Measurements from ENCODE around the gene DLG2.
"Not testable (repeated sequence)": the region's sequence is repeated elsewhere in the genome, so short reads cannot be mapped to it uniquely, and the experiment has no call there.

Gene DLG2

DNA sequence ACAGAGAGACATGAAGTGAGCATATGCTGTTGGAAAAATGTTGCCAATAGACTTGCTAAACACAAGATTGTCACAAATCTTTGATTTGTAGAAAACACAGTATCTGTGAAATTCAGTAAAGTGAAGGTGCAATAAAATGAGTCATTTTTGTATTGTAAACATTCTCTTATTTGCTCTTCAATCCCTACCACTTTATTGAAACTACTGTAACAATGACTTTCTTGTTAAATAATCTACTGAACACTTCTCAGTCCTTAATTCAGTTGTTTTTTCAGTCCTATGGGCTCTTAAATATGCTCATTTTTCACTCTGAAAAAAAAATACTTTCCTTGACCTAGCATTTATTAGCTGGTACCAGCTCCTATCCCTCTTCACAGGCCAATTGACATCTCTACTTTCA lies 531.9 kb downstream of the DLG2 start:
- no peak for DNase-seq

DNA sequence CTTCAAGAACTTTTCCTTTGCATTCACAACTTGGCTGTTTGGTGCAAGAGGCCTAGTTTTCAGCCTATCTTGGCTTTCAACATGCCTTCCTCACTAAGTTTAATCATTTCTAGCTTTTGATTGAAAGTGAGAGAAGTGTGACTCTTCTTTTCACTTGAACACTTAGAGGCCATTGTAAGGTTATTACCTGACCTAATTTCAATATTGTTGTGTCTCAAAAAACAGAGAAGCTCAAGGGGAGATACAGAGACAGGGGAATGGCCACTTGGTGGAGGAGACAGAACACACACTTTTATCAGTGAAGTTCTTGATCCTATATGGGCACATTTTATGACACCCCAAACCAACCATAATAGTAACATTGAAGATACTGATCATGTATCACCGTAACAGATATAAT lies 532.3 kb downstream of the DLG2 start:
- DNase-seq = no peak

DNA sequence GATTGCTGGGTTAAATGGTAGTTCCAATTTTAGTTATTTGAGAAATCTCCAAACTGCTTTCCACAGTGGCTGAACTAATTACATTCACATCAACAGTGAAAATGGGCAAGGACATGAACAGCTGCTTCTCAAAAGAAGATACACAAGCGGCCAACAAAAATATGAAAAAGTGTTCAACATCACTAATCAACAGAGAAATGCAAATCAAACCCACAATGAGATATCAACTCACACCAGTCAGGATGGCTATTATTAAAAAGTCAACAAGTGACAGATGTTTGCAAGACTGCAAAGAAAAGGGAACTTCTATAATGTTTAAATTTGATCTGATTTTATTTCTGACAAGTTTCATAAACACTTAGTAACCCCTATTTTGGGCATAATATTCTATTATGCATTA lies 537.5 kb downstream of the DLG2 start:
- DNase-seq = no peak

DNA sequence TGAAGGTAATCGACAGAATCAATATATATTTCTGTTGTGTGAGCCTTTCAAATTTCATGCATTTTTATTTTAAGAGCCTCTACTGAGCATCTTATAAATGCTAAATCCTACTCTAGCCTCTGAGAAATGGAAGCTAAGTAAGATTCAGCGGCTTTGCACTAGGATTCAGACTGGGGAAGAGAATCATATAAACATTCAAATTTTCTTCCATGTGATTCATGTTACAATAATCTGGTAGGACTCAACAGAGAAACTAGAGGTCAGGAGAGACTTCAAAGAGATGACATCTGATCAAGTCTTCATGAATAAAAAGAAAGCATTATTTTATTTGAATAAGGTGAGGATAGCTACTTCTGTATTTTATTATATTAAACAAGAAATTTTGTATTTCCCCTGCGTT lies 538.9 kb downstream of the DLG2 start:
- DNase-seq = no peak

DNA sequence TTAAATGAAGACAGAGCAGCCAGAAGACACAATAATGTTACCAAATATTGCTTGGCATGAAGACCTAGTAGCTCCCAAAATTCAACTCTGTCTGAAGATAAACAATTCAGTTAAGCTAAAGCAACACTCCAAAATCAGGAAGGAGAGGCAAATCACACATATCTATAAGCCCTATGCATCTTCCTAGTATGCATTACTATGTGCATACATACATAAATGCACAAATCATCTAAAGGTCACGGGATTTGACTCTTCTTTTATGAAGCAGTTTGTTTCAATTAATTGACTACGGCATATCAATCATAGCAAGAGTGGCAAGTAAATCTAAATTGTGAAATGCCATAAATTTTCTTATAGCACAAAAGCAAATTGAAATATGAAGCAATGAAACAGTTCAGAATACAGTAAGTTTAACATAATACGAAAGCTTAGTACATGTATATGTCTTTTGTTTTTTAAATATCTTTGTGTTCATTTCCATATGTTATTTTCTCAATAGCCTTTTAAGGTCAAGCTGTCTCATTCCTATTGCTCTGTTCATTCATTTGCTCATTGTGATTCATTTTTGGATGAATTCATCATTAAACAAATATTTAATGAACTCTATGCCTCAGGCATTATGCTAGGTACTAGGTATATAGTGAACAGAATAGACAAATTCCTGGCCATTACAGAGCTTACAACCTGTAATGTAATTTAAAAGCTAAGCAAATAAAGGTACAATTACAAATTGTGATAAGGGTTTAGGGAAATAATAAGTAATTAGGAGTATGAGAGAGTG lies 540.5 kb downstream of the DLG2 start:
- no peak for DNase-seq

DNA sequence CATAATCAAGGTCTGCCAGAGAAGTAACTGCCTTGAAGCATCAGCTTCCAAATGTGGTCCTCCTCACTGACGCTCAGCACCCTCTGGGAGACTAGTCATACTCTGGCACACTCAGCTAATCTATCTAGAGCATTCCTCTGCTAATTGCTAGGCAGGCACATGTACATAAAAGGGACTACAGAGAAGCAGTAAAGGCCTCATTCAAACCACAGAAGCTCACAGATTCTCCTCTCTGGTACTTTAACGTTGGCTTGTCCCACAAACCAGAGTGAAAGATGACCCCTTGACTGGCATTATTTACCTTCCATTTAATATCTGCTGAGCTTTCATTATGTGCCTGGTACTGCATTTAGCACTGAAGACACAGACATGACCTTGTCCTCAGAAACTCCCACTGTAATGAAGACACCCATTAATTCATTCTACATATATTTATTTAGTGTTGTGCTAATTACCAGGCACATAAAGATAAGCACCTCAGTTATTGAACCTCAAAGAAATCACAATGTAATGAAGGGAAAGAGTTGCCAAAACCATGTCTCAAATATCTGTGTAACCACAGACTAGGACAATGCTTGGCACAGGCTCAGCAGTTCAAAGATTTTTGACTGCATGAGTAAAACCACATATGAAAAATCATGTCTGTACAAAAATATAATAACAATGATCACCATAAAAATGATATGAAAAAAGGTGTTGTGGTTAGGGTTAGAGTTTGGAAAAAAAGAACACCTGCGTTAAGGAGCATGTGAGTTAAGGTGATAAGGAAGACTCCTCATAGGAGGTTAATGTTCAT lies 550.4 kb downstream of the DLG2 start:
- DNase-seq = no peak

DNA sequence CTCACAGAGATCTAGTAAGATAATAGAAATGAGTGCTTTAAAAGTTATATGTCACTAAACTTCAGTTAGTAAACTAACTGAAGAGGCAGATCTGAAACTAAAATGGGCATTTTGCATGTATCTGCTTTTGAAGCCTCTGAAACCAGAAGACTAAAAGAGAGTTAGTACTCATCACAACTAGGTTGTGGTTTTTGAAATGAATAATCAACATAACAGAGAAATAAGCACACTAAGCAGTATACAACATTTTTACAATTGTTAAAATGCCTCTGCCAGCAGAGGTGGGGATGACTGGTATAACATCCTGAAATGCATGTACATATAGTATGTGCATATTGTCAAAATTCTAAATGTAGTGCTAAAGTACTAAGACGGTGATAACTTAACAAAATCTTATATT lies 564.5 kb downstream of the DLG2 start:
- no peak for DNase-seq

DNA sequence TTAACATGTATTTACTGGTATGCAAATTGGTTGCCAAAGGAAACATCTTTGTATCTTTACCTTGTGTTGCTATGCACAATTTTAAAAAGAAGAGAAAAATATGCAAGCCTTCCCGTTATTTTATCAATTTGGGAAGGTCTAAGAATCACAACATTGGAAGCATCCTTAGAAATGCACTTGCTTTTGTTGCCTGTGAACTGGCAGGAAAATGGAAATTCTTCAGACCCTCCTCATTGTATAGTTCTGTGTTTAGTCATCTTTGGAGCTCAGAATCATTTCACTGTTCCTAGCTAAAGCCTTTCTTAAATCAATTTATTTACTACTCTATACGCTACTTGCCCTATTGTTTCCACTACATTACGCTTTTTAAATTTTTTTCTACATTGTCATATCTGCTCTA lies 574.5 kb downstream of the DLG2 start:
- DNase-seq = no peak

DNA sequence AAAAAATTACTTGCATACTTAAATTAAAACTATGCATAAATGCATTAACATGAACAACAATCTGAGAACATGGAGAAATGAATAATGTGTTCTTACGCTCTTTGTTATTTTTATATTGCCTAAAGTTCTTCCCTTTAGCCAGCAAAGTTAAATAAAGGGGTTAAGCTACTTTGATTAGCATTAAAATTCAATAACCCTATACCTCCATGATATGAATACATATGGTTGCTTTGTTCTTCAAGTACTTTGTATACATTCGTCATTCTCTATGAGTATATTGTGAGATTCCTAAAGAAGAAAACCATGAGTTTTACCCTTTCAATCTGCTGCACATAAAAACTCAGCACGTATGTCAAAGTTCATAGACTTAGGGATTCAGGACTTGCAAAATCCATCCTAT lies 578.3 kb downstream of the DLG2 start:
- no peak for DNase-seq

DNA sequence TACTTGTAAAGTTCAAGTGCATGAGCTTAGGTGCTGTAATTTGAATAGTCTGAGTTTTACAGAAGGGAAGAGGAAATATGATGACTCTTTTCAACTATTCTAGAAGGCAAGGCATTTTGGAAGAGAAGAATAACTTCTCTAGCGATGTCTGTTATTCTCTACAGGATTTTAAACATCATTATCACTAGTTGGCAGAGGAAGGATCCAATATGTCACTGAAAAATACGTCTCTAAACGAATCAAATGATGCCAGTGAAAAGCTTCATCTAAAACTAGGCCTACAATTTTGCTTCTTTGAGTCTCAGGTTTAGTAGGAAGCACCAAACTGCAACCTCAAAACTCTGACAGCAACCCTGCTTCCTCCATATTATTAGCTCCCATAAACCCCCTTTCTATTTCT lies 581.4 kb downstream of the DLG2 start:
- DNase-seq = no peak

DNA sequence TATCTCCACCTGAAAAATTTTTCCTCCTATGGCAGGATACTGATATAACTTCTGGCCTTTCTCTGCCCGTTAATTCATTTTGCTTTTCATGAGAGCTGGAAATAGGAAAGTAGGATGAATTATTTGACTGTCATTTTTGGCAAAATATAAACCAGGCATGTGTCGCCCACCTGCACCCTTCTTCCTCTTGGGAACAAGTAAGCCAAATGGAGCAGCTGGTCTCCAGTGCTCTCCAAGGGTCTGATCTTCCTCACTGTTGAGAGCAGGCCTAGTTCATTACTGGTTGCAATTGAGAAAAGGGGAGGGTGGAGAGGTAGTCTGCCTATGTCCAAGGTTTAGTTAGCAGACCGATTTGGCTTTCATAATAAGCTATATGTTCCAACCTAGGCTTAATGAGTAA lies 582.2 kb downstream of the DLG2 start:
- DNase-seq = no peak

DNA sequence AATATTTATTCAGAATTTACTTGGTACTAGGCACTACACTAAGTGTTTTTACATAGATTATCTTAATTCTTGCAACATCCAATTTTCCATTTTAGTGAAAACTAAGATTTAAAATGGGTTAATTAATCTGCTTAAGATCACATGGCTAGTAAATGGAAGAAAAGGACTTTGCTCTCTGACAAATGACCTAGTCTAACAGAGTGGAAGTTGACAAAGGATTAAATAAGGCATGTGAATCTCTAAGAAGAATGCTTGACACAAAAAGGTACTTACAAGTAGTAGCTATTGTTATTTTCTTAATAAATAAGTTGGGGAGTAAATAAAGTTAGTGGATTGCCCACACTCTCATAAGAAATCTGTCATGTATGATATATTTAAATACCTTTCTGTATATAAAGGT lies 584.8 kb downstream of the DLG2 start:
- no peak for DNase-seq

DNA sequence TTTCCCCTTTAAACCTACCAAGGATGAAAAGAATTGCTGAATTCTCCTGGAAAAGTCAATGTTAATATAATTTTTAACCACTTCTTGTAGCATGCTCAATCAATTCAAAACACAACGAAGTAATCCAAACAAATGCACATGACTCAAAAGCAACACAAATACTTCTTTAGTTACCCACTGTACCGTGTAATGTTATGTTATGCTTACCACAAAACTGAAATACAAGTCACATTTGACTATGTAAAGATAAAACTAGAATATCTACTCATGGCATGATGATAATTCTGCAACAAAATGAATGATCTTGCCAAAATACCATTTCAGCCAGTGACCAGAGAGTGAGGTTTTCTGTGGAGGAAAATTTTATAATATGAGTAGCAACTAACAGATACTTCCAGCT lies 587.0 kb downstream of the DLG2 start:
- no peak for DNase-seq

DNA sequence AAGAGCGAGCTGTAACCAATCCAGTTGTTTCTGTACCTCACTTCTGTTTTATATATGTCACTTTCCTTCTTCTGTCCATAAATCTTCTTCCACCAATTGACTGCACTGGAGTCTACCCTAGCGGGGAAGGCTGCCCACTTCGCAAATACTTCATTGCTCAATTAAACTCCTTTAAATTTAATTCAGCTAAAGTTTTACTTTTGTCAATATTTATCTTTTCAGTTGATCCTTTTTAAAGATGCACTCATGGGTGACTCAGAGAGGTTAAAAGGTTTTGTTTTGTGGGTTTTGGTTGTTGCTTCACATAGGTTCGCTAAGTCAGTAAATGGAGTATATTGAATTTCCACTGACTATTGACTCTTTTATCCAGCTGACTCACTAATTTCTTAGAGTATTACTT lies 597.2 kb downstream of the DLG2 start:
- peak; percentile 2 for DNase-seq

DNA sequence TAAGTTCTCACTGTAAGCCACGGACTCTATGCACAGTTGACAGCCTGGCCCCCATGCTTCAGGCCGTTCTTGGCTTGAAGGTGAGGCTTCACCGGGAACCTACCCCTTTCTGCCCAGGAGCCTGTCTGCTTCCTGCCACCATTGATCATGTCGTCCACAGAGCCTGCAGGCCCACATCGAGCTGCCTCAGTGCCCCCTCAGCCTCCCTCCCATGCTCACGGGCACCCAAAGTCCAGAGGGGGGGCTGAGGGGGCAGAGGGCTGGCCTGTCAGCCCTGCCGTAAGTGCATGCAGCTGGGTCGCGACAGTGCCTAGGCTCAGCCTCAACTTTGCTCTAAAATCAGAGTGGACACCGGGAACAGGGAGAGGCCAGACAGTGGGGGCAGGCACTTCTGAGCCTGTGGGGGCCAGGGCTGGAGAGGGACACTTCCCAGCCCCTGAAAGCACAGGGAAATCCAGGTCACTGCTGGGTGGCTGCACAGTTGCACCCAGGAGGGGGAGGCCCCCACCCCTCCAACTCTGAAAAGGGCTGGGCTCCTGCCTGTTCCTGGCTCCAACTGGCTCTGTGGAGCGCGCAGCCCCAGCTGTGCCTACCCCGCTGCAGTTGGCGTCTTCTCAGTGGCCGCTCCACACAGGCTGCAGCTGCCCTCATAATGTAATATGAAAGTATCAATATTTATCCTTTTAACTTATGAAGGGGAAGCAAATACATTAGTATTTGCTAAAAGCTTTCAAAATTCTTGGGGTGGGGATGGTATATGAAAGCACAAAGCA lies 598.6 kb downstream of the DLG2 start:
- no peak for DNase-seq

DNA sequence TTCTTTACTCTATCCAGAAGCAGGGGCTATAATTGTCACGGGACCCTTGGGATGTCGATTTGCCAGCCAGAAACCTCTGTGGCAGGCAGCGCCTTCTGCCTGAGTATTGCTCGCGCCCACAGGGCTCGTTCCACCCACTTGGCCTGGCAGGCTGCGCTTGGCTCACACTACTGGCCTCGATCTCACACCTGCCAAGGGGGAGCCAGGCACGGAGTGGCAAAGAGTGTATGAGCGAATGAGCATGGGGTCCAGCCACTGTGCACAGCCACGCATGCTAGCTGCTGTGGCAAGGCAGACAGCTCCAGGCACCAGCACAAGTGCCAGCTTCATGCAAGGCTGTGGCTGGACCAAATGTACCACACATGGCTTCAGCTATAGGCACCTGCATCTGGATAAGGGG lies 599.8 kb downstream of the DLG2 start:
- no peak for DNase-seq

DNA sequence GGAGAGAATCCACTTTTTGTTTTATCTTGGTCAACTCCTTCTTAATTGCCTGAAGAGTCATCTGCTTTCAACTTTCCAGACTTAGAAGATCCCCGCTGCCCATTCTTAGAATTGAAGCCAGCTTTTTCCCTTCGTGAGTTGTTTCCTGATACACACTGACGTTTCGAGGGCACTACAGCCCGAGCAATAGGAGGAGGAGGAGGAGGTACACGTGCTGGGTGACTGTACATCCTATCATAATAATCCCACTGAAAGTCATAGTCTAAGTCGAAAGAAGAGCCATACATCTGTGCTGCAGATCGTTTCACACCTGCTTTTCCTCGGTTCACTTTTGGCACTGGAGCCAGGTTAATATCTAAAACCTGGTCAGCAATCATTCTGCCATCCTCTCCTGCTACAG lies 606.1 kb downstream of the DLG2 start:
- no peak for DNase-seq

DNA sequence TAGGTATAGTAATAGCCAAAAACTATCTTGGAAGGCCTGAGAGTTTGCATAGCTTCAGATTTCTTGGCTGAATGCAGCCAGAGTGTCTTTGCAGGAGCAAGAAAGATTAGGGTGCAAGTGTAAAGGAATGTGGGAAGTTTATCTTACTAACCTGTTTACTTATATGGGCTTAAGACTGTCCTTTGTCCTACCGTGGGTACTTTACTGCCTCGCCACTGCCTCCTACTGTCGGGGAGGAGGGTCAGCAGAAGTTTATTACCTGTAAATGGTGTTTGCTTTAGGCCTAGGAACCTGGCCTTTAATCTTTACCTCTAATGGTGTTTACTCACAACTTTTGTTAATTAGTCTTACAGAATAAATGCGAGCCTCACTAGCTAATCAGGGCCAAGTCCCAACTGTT lies 633.8 kb downstream of the DLG2 start:
- no peak for DNase-seq

DNA sequence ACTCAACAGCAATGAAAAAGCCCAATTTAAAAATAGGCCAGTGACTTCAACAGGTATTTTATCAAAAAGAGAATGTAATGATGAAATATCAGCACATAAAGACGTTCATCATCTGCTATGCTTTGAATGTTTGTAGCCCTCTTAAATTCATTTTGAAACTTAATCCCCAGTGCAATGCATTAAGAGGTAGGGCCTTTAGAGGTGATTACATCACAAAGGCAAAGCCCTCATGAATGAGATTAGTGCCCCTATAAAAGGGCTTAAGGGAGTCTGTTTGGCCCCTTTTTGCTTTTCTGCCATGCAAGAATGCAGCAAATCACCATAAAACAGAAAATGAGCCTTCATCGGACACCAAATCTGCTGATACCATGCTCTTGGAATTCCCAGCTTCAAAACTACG lies 637.0 kb downstream of the DLG2 start:
- DNase-seq = no peak

DNA sequence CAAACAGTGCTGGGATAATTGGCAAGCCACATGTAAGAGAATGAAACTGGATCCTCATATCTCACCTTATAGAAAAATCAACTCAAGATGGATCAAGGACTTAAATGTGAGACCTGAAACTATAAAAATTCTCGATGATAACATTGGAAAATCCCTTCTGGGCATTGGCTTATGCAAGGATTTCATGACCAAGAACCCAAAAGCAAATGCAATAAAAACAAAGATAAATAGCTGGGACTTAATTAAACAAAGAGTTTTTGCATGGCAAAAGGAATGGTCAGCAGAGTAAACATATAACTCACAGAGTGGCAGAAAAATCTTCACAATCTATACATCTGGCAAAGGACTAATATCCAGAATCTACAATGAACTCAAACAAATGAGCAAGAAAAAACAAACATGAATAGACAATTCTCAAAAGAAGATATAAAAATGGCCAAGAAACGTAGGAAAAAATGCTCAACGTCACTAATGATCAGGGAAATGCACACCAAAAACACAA lies 639.4 kb downstream of the DLG2 start:
- not testable (repeated sequence) for DNase-seq

DNA sequence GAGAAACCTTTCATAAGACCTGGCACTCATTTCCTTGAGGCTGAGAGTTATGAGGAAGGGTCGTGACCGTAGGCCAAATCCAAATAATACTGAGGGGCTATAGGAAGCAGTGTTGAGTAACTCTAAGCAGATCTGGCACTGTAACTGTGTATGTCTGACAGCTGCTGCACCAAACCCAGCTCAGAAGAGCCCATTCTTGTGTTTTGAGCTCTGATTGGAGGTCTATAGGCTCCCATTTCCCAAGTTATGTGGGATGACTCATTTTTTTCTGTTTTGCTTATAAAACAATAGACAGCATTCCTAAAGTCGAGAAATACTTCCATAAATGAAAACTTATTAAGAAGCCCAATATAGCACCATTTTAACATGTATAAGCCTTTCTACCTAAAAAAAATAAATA lies 645.8 kb downstream of the DLG2 start:
- DNase-seq = no peak

DNA sequence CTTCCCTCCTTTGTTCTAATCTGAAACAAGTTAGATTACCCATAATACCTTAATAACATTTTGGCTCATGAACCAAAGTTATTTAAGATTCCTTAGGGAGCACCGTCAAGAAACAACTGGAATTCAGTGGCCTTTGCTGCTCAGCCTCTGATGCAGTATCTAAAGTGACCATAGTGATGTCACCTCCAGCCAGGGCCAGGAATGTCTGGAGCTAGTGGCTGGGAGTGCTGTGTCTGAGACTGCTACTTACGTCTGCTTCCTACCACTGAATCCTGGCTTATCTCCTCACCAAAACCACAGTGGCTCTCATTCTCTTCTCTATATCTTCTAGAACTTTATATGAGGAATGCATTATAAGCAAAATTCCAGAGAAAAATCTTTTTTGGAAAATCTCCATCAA lies 658.0 kb downstream of the DLG2 start:
- DNase-seq = no peak

DNA sequence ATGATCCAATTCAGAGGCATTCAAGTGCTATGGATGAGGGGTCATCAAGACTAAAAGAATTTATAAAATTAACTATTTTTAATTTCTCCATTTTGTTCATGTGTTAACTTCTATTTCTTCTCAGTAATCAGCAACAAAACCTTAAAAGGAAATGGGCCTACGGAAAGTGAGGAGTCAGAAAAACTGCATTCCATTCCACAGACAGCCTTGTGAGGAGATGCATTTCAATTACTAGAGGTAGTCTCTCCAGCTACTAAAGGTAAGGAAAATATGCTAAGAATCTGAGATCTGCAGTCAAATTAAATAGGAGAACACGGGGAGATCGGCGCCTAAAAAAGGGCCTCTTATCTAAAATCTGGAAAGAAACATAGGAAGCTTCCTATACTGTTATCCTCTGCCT lies 661.7 kb downstream of the DLG2 start:
- DNase-seq = no peak

DNA sequence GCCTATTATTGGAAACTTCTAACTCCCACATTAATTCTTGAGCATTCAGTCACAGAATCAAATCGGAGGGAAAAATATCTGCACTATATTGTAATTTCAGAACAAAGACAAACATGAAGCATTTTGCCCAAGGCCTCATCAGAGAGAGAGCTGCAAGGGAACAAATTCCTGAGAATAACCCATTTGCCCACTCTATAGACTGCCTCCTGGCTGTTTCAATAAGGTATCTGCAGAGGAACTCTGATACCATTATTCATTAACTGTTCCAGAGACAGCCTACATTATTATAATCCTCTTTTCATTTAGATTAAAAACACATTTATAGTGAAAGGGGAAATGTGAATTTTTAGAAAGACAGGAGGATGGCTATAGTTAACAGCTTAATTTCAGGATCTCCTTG lies 663.9 kb downstream of the DLG2 start:
- DNase-seq = no peak

Data from T1000 (cell line).